Forelimb muscle (tissue), 1 donor: ENCODE measurements around the gene ASAP2. TPM values are rescaled to one million over a fixed set of nuclear protein-coding genes. Genes with fewer than 3 reads are reported as not detected.

Source experiments
- DNase-seq: peaks from one replicate; pipeline ENCODE4 v3.0.0-alpha.2; 2013; ENCODE audit warnings: low read depth
- polyA plus RNA-seq: library from polyadenylated mRNA; unstranded; fragments of 120-200 nt; gene quantifications from one replicate; pipeline ENCODE4 v1.2.1, GENCODE V29; 2013; ENCODE audit not compliant: insufficient read length

Gene ASAP2
- polyA plus RNA-seq, 1 donor: 17.6 TPM

GRCh38 chr2:9317559-9317958 is 110.9 kb downstream of the ASAP2 start:
- no peak for DNase-seq

- DNase-seq: no peak
Measured at GRCh38 chr2:9318461-9319337, 112.1 kb downstream of the ASAP2 start.

- no peak for DNase-seq
Measured at GRCh38 chr2:9319338-9319715, 112.7 kb downstream of the ASAP2 start.

- DNase-seq: no peak
Measured at GRCh38 chr2:9322576-9322975, 116.0 kb downstream of the ASAP2 start.

GRCh38 chr2:9325428-9325827 is 118.8 kb downstream of the ASAP2 start:
- no peak for DNase-seq

GRCh38 chr2:9326975-9327374 is 120.4 kb downstream of the ASAP2 start:
- DNase-seq: no peak

GRCh38 chr2:9327873-9328352 is 121.3 kb downstream of the ASAP2 start:
- no peak for DNase-seq

GRCh38 chr2:9328931-9329330 is 122.3 kb downstream of the ASAP2 start:
- no peak for DNase-seq

GRCh38 chr2:9329497-9329896 is 122.9 kb downstream of the ASAP2 start:
- no peak for DNase-seq

- DNase-seq: no peak
Measured at GRCh38 chr2:9330612-9331270, 124.1 kb downstream of the ASAP2 start.

GRCh38 chr2:9331704-9332103 is 125.1 kb downstream of the ASAP2 start:
- no peak for DNase-seq

GRCh38 chr2:9332136-9332852 is 125.7 kb downstream of the ASAP2 start:
- DNase-seq: no peak

- no peak for DNase-seq
Measured at GRCh38 chr2:9332853-9333245, 126.2 kb downstream of the ASAP2 start.

GRCh38 chr2:9333591-9334171 is 127.1 kb downstream of the ASAP2 start:
- DNase-seq: no peak

GRCh38 chr2:9334761-9335160 is 128.1 kb downstream of the ASAP2 start:
- DNase-seq: no peak

GRCh38 chr2:9335322-9335832 is 128.8 kb downstream of the ASAP2 start:
- DNase-seq: no peak

- no peak for DNase-seq
Measured at GRCh38 chr2:9336241-9336575, 129.6 kb downstream of the ASAP2 start.

GRCh38 chr2:9336576-9337314 is 130.1 kb downstream of the ASAP2 start:
- no peak for DNase-seq

GRCh38 chr2:9337901-9338300 is 131.3 kb downstream of the ASAP2 start:
- no peak for DNase-seq

- DNase-seq: no peak
Measured at GRCh38 chr2:9341337-9341887, 134.8 kb downstream of the ASAP2 start.

GRCh38 chr2:9342659-9343058 is 136.0 kb downstream of the ASAP2 start:
- DNase-seq: no peak
